Measurements from ENCODE around the gene LXN.

GRCh38 chr3:158710601-158711000 is 38.2 kb upstream of the LXN start:
- no peak for TF ChIP-seq CTCF (IDR thresholded peaks at IDR 0.05)
- TF ChIP-seq POLR2AphosphoS5 (IDR thresholded peaks at IDR 0.05), result no peak
- TF ChIP-seq POLR2A (IDR thresholded peaks at IDR 0.05), result no peak

Data from breast epithelium (tissue), 3 donors.